ENCODE measurements around the gene DCTPP1.

DCTPP1 gene

DNA sequence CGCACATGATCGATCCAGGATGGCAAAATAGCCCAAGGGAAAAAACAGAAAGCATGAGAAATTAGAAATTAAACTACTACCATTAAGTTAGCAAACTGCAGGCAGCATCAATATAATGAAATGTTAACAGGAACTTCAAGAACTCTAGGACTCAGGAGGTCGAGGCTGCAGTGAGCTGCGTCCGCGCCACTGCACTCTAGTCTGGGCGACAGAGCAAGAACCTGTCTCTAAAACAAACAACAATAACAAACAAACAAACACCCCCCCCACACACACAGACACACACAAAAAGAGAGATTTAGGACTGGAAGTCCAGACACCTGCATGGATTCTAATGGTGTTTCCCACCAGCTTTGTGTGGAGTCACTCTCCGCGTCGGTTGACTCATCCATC, 16.4 kb upstream of the DCTPP1 start:
- no peak for DNase-seq

DNA sequence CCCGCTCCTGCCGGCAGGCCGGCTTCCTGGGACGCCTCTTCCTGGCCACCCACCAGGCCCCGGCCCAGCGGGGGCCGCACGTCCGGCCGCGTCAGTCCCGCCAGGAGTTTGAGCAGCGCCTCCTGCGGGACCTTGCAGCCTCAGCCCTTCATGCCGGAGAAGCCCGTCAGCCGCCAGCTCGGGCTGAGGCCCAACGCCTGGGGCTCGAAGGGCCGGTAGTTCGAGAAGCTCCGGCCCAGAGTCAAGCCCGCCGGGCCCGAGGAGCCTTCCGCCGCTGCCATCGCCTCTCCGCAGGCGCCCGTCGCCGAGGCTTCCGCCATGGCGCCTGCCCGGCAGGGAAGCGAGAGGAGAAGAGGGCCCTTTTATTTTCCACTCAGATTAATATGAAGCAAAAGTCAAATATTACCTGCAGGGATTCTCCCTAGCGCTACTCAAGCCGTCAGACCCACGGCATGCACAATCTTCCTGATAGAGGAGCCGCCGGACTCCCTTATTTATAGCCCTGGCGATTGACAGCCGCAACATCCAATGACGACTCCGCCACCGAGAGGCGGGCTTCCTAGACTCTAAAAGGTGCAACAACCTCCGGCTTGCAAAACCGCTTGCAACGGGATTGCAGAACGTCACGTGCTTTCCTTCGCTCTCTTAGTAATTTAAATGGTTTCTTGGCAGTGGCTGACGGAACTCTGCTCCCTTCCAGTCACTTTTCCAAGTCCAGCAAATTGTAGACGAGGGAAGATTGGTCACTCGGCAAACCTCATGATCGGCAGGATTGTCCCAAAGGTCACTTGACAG, 15.8 kb upstream of the DCTPP1 start, which contains the start of gene SEPHS2:
Gene SEPHS2, minus strand, starts transcription at position 467 of the 795 bp plus-strand sequence. Its CDS starts 147 bp downstream, at position 320.
- no peak for DNase-seq

- DNase-seq = no peak
Observed at GRCh38 chr16:30445149-30445407, 15.2 kb upstream of the DCTPP1 start.

- no peak for DNase-seq
Observed at GRCh38 chr16:30444231-30445148, 14.7 kb upstream of the DCTPP1 start.

- no peak for DNase-seq
Observed at GRCh38 chr16:30443631-30444030, 13.8 kb upstream of the DCTPP1 start.

GRCh38 chr16:30439720-30440348, 10.0 kb upstream of the DCTPP1 start:
- no peak for DNase-seq

DNA sequence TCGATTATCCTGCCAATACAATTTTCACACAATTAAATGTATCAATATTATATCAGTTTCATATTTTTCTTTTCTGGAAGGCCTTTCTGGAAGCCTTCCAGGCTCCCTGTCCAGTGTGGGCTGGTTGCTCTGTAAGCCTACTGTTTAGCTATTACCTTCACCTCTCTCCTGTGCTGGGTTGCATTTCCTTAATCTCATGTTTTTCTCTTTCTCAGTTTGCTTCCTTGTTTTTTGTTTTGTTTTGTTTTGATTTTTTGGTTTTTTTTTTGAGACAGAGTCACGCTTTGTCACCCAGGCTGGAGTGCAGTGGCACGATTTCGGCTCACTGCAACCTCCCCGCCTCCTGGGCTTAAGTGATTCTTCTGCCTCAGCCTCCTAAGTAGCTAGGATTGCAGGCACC, 9.0 kb upstream of the DCTPP1 start:
- DNase-seq = no peak

DNA sequence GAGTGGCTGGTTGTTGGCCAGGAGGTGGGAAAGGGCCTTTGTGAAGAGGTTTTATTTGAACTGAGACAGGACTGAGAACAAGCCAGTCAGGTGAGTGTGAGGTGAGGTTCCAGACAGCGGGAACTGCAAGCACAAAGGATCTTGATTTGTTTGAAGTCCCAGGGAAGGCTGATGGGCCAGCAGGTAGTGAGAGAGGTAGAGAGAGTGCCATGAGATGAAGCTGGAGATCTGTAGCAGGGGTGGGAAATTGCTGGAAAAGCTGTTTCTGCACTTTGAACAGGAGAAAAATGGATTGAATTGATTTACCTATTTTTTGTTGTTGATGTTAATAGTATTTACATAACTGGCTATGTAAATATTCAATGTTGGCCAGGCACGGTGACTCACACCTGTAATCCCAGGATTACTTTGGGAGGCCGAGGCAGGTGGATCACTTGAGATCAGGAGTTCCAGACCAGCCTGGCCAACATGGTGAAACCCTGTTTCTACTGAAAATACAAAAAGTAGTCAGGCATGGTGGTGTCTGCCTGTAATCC, 7.7 kb upstream of the DCTPP1 start:
- no peak for DNase-seq

DNA sequence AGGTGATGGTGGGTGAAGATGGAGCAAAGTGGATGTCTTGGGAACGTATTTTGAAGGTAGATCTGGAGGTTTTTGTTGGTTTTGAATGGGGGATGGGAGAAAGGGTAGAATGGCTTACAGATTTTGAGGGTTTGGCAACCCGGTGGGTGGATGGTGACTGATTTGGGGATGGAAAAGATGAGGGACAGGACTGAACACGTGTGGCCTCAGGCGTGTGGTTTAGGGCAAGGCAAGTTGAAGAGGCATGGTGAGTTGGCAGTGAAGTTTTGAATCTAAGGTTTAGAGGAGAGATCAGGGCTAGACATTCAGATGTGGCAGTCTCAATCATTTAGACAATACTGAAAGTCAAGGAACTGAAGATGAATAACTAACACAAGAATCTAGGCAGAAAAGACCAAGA, 5.0 kb upstream of the DCTPP1 start:
- no peak for DNase-seq

GRCh38 chr16:30430428-30430970, 669 bp upstream of the DCTPP1 start:
- no peak for DNase-seq

DNA sequence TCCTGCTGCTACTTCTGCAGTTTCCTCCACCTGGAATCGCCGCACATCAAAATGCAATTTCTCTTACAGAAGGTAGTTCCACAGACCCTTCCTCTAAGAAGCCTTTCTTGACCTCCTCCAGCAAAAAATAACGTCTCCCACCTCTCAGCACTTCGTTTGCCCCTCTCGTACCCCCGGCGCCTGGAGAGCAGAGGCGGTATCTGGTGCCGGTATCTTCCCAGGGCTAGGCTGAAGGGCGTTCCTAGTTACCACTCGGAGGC, 482 bp downstream of the DCTPP1 start:
- no peak for DNase-seq

DNA sequence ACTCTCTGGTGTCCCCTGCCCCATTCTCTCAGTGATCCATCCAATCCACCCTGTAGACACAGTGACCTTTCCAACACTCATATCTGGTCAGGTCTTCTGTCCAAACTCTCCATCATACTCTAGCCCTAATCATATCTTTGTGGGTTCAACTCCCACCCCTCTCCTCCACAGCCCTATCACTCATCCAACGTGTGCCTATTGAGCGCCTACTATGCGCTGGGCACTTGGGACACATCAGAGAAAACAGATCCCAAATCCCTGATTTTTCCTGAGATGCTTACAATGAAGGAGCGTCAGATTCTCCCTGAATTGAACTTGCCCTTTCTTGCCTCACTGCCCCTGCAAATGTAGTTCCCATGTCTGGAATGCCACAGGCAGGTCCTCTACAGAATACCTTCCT, 1.8 kb downstream of the DCTPP1 start:
- DNase-seq = no peak

DNA sequence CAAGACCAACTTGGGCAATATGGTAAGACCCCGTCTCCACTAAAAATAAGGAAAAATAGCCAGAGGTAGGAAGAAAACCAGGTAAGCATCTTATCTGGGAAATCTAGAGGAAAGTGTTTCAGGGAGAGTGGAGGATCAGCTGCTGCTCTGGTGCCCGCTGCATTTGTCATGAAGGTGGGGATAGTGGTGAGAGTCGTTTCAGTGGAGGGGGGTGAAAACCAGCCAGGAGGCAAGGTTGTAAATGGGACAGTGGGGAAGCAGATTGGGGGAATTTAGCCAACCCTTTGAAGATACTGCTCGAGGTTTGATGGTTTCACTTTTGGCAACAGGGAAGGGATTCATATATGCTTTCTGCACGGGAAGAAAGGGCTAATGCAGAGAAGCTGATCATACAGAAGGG, 8.8 kb downstream of the DCTPP1 start:
- no peak for DNase-seq

GRCh38 chr16:30418350-30419181, 11.3 kb downstream of the DCTPP1 start:
- no peak for DNase-seq

DNA sequence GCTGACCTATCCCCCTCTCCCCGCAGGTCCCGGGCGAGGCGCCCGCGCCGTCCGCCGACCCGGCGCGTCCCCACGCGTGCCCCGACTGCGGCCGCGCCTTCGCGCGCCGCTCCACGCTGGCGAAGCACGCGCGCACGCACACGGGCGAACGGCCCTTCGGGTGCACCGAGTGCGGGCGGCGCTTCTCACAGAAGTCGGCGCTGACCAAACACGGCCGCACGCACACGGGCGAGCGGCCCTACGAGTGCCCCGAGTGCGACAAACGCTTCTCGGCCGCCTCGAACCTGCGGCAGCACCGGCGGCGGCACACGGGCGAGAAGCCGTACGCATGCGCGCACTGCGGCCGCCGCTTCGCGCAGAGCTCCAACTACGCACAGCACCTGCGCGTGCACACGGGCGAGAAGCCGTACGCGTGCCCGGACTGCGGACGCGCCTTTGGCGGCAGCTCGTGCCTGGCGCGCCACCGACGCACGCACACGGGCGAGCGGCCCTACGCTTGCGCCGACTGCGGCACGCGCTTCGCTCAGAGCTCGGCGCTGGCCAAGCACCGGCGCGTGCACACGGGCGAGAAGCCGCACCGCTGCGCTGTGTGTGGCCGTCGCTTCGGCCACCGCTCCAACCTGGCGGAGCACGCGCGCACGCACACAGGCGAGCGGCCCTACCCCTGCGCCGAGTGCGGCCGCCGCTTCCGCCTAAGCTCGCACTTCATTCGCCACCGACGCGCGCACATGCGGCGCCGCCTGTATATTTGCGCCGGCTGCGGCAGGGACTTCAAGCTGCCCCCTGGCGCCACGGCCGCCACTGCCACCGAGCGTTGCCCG, 12.1 kb downstream of the DCTPP1 start:
- no peak for DNase-seq

GRCh38 chr16:30416624-30417528, 13.0 kb downstream of the DCTPP1 start:
- no peak for DNase-seq

DNA sequence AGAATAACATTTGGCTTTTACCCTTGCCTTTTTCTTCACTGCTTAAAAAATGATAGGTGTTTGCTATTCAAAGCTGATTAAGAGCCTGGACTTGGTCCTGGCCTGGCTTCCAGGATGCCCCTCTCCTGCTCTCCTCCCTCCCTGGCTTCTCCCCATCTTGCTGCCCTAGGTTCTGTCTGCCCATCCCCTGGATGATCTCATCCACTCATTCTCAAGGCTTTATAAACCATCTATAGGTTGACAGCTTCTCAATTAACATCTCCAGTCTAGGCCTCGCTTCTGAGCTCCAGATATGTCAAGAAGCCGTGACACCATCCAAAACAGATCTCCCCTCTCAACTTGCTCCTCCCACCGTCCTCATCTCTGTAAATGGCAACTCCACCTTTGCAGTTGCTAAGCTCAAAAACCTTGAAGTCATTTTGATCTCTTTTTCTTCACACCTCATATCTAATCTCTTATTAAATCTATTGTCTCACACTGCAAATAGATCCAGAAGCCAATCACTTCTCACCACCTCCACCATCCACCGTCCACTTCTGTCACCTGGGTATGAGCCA, 13.7 kb downstream of the DCTPP1 start:
- DNase-seq = no peak

- DNase-seq = no peak
Observed at GRCh38 chr16:30414159-30414558, 15.7 kb downstream of the DCTPP1 start.

GRCh38 chr16:30413112-30413806, 16.6 kb downstream of the DCTPP1 start:
- no peak for DNase-seq
